Measurements from ENCODE around the gene CYP4F2. TPM values are rescaled to one million over a fixed set of nuclear protein-coding genes. Genes with fewer than 3 reads are reported as not detected.
"Not testable (repeated sequence)": the region's sequence is repeated elsewhere in the genome, so short reads cannot be mapped to it uniquely, and the experiment has no call there.

Gene CYP4F2
- total RNA-seq, 2 donors from 2014 or later, result not detected

GRCh38 chr19:15846923-15847322, 51.0 kb downstream of the CYP4F2 start:
- H3K27me3 Mint-ChIP-seq, result no peaks in the 10 kb centered on the region
- H3K4me1 Mint-ChIP-seq, result peaks cover 19% of the 10 kb centered on the region
- no peak overlapping the region for H3K4me3 Mint-ChIP-seq
- no peak for ATAC-seq (replicated peaks)
- H3K27ac Mint-ChIP-seq, result no peak overlapping the region
- H3K36me3 Mint-ChIP-seq (ENCODE audit: low read depth), result no peaks in the 10 kb centered on the region
- peaks cover 4% of the 10 kb centered on the region for H3K9me3 Mint-ChIP-seq

GRCh38 chr19:15843894-15844222, 54.0 kb downstream of the CYP4F2 start:
- not testable (repeated sequence) for H3K27me3 Mint-ChIP-seq; H3K9me3 Mint-ChIP-seq; ATAC-seq (replicated peaks); H3K36me3 Mint-ChIP-seq (ENCODE audit: low read depth)
- H3K4me1 Mint-ChIP-seq, result peaks cover 21% of the 10 kb centered on the region
- H3K4me3 Mint-ChIP-seq, result peak overlapping the region; percentile 26
- H3K27ac Mint-ChIP-seq, result peak overlapping the region; percentile 30

GRCh38 chr19:15843203-15843893, 54.5 kb downstream of the CYP4F2 start:
- no peaks in the 10 kb centered on the region for H3K27me3 Mint-ChIP-seq
- no peak for ATAC-seq (replicated peaks)
- H3K9me3 Mint-ChIP-seq, result peaks cover 4% of the 10 kb centered on the region
- H3K36me3 Mint-ChIP-seq (ENCODE audit: low read depth), result no peaks in the 10 kb centered on the region
- peak overlapping the region; percentile 30 for H3K27ac Mint-ChIP-seq
- H3K4me3 Mint-ChIP-seq, result peak overlapping the region; percentile 26
- H3K4me1 Mint-ChIP-seq, result peaks cover 25% of the 10 kb centered on the region

GRCh38 chr19:15841875-15842569, 55.9 kb downstream of the CYP4F2 start:
- Mint-ChIP-seq H3K27me3 (no peaks in the 10 kb centered on the region), H3K36me3 (ENCODE audit: low read depth) (no peaks in the 10 kb centered on the region), H3K27ac (no peak overlapping the region), H3K4me3 (no peak overlapping the region), H3K4me1 (peaks cover 32% of the 10 kb centered on the region), H3K9me3 (peaks cover 4% of the 10 kb centered on the region)
- ATAC-seq (replicated peaks), result no peak

GRCh38 chr19:15840833-15841232, 57.0 kb downstream of the CYP4F2 start:
- Mint-ChIP-seq H3K27ac (no peak overlapping the region), H3K27me3 (no peaks in the 10 kb centered on the region), H3K4me3 (no peak overlapping the region), H3K4me1 (peaks cover 32% of the 10 kb centered on the region), H3K9me3 (peaks cover 5% of the 10 kb centered on the region), H3K36me3 (ENCODE audit: low read depth) (no peaks in the 10 kb centered on the region)
- no peak for ATAC-seq (replicated peaks)

- not testable (repeated sequence) for H3K27me3 Mint-ChIP-seq; H3K9me3 Mint-ChIP-seq; H3K4me3 Mint-ChIP-seq; ATAC-seq (replicated peaks); H3K36me3 Mint-ChIP-seq (ENCODE audit: low read depth); H3K27ac Mint-ChIP-seq
- peaks cover 33% of the 10 kb centered on the region for H3K4me1 Mint-ChIP-seq
Observed at GRCh38 chr19:15839888-15840287, 58.0 kb downstream of the CYP4F2 start.

- no peak for ATAC-seq (replicated peaks)
- Mint-ChIP-seq H3K4me1 (peaks cover 23% of the 10 kb centered on the region), H3K27ac (peak overlapping the region; percentile 36), H3K27me3 (no peaks in the 10 kb centered on the region), H3K36me3 (ENCODE audit: low read depth) (no peaks in the 10 kb centered on the region), H3K4me3 (peak overlapping the region; percentile 86), H3K9me3 (peaks cover 4% of the 10 kb centered on the region)
Observed at GRCh38 chr19:15838351-15838750, 59.5 kb downstream of the CYP4F2 start.

- ATAC-seq (replicated peaks), result peak; percentile 20
- Mint-ChIP-seq H3K9me3 (peaks cover 4% of the 10 kb centered on the region), H3K4me1 (peaks cover 21% of the 10 kb centered on the region), H3K4me3 (peak overlapping the region; percentile 86), H3K27me3 (no peaks in the 10 kb centered on the region), H3K27ac (peak overlapping the region; percentile 92), H3K36me3 (ENCODE audit: low read depth) (no peaks in the 10 kb centered on the region)
Observed at GRCh38 chr19:15837221-15837731, 60.6 kb downstream of the CYP4F2 start.

GRCh38 chr19:15836330-15837220, 61.3 kb downstream of the CYP4F2 start:
- peak; percentile 97 for ATAC-seq (replicated peaks)
- H3K27me3 Mint-ChIP-seq, result no peaks in the 10 kb centered on the region
- peaks cover 4% of the 10 kb centered on the region for H3K9me3 Mint-ChIP-seq
- H3K36me3 Mint-ChIP-seq (ENCODE audit: low read depth), result no peaks in the 10 kb centered on the region
- peak overlapping the region; percentile 92 for H3K27ac Mint-ChIP-seq
- H3K4me3 Mint-ChIP-seq, result peak overlapping the region; percentile 86
- H3K4me1 Mint-ChIP-seq, result peaks cover 21% of the 10 kb centered on the region

- Mint-ChIP-seq H3K4me1 (peaks cover 21% of the 10 kb centered on the region), H3K4me3 (peak overlapping the region; percentile 86), H3K27ac (peak overlapping the region; percentile 92)
- H3K9me3 Mint-ChIP-seq; H3K36me3 Mint-ChIP-seq (ENCODE audit: low read depth); H3K27me3 Mint-ChIP-seq: not testable (repeated sequence)
- ATAC-seq (replicated peaks), result peak; percentile 26
Observed at GRCh38 chr19:15835565-15836329, 62.1 kb downstream of the CYP4F2 start.

- not testable (repeated sequence) for H3K27me3 Mint-ChIP-seq; H3K9me3 Mint-ChIP-seq; H3K4me3 Mint-ChIP-seq; H3K27ac Mint-ChIP-seq; H3K36me3 Mint-ChIP-seq (ENCODE audit: low read depth); ATAC-seq (replicated peaks)
- H3K4me1 Mint-ChIP-seq, result peaks cover 21% of the 10 kb centered on the region
Observed at GRCh38 chr19:15834232-15834631, 63.6 kb downstream of the CYP4F2 start.

- no peaks in the 10 kb centered on the region for H3K36me3 Mint-ChIP-seq (ENCODE audit: low read depth)
- peaks cover 4% of the 10 kb centered on the region for H3K9me3 Mint-ChIP-seq
- peaks cover 8% of the 10 kb centered on the region for H3K4me1 Mint-ChIP-seq
- H3K27ac Mint-ChIP-seq, result no peak overlapping the region
- H3K4me3 Mint-ChIP-seq, result no peak overlapping the region
- H3K27me3 Mint-ChIP-seq, result no peaks in the 10 kb centered on the region
- no peak for ATAC-seq (replicated peaks)
Observed at GRCh38 chr19:15831626-15832025, 66.2 kb downstream of the CYP4F2 start.

- Mint-ChIP-seq H3K27ac (peak overlapping the region; percentile 32), H3K4me3 (no peak overlapping the region), H3K4me1 (no peaks in the 10 kb centered on the region), H3K36me3 (ENCODE audit: low read depth) (no peaks in the 10 kb centered on the region), H3K27me3 (no peaks in the 10 kb centered on the region), H3K9me3 (no peaks in the 10 kb centered on the region)
- no peak for ATAC-seq (replicated peaks)
Observed at GRCh38 chr19:15829786-15830185, 68.1 kb downstream of the CYP4F2 start.

- H3K4me1 Mint-ChIP-seq, result no peaks in the 10 kb centered on the region
- ATAC-seq (replicated peaks), result no peak
- H3K4me3 Mint-ChIP-seq, result no peak overlapping the region
- H3K27ac Mint-ChIP-seq, result peak overlapping the region; percentile 32
- H3K36me3 Mint-ChIP-seq (ENCODE audit: low read depth), result no peaks in the 10 kb centered on the region
- no peaks in the 10 kb centered on the region for H3K27me3 Mint-ChIP-seq
- no peaks in the 10 kb centered on the region for H3K9me3 Mint-ChIP-seq
Observed at GRCh38 chr19:15829306-15829698, 68.6 kb downstream of the CYP4F2 start.
